B cell (primary cell): Measurements from ENCODE around the gene OTUB2. TPM values are rescaled to one million over a fixed set of nuclear protein-coding genes. Genes with fewer than 3 reads are reported as not detected.

Experiments used
- ATAC-seq: fragments of 200-7000 bp; cut with Tn5 transposase; one replicate; pipeline ENCODE4 v1.10.0; 2021; ENCODE audit warnings: low read depth, mild to moderate bottlenecking, moderate number of reproducible peaks, moderate library complexity
- CTCF ChIA-PET: fragments of 350-600 bp; sonication (Branson Sonifier 250); formaldehyde crosslinking; loops from one replicate; lab custom pipeline; 2021; ENCODE audit warnings: antibody characterized with exemption, inconsistent platforms; lab: Charles Lee
- POLR2A ChIA-PET: fragments of 350-600 bp; sonication (Branson Sonifier 250); formaldehyde crosslinking; loops from one replicate; lab custom pipeline; 2021; ENCODE audit warnings: antibody characterized with exemption; lab: Charles Lee
- DNase-seq: peaks from one replicate; pipeline ENCODE4 v3.0.0; 2013
- H2AFZ ChIP-seq: 2 replicates; pipeline ENCODE4 v1.6.1; 2012; ENCODE audit warnings: mild to moderate bottlenecking, low read depth, low read length; ENCODE audit not compliant: insufficient read depth, poor library complexity, severe bottlenecking
- H3K27ac ChIP-seq, 2 donors: 1 replicate in 1 of 2; 2 replicates in 1 of 2; pipeline ENCODE4 v1.5.1; 2012 to 2013; ENCODE audit warnings: low read length in 2 of 2, mild to moderate bottlenecking in 2 of 2, moderate library complexity in 1 of 2
- H3K27me3 ChIP-seq, 4 experiments: fragments of 200-600 bp in 1 of 4; sonication (generic) in 1 of 4; replicated peaks in 1 of 4; 1 replicate in 2 of 4; 2 replicates in 2 of 4; pipeline versions ENCODE4 v1.6.1 to v1.7.0; 2013 to 2016; ENCODE audit warnings: low read length in 3 of 4, mild to moderate bottlenecking in 2 of 4, mixed read lengths in 1 of 4, moderate library complexity in 1 of 4; ENCODE audit not compliant: insufficient read depth in 4 of 4, control insufficient read depth in 3 of 4; ENCODE audit errors: control extremely low read depth in 1 of 4
- H3K36me3 ChIP-seq, 2 experiments: replicated peaks in 1 of 2; 1 replicate in 1 of 2; 2 replicates in 1 of 2; pipeline versions ENCODE4 v1.6.1 to v1.7.1; 2013; ENCODE audit warnings: low read length in 1 of 2; ENCODE audit not compliant: insufficient read depth in 2 of 2, control insufficient read depth in 1 of 2; ENCODE audit errors: control extremely low read depth in 1 of 2, extremely low read depth in 1 of 2
- H3K4me1 ChIP-seq, 2 donors: fragments of 200-600 bp in 1 of 2; sonication (generic) in 1 of 2; 1 replicate in 1 of 2; 2 replicates in 1 of 2; pipeline versions ENCODE4 v1.5.1 to v1.6.1; 2013 to 2017; ENCODE audit warnings: low read length in 2 of 2; ENCODE audit not compliant: control insufficient read depth in 2 of 2, insufficient read depth in 2 of 2
- H3K4me2 ChIP-seq: replicated peaks from 2 replicates; pipeline ENCODE3; 2012; ENCODE audit warnings: mild to moderate bottlenecking, low read depth, low read length; ENCODE audit not compliant: poor library complexity, severe bottlenecking
- H3K4me3 ChIP-seq, 5 experiments: fragments of 200-600 bp in 1 of 5; sonication (generic) in 1 of 5; 1 replicate in 3 of 5; 2 replicates in 2 of 5; pipeline versions ENCODE4 v1.5.1 to v1.7.0; 2011 to 2016; ENCODE audit warnings: low read length in 4 of 5, mild to moderate bottlenecking in 4 of 5, low read depth in 2 of 5, control low read depth in 1 of 5, moderate library complexity in 1 of 5; ENCODE audit not compliant: insufficient read depth in 1 of 5; ENCODE audit errors: control extremely low read depth in 1 of 5, extremely low read depth in 1 of 5
- H3K79me2 ChIP-seq: fragments of 200-600 bp; sonication (generic); one replicate; pipeline ENCODE4 v1.6.0; 2016; ENCODE audit warnings: low read length; ENCODE audit not compliant: control insufficient read depth, insufficient read depth
- H3K9ac ChIP-seq: fragments of 200-600 bp; sonication (generic); 2 replicates; pipeline ENCODE4 v1.6.1; 2017; ENCODE audit warnings: mild to moderate bottlenecking, low read length, moderate library complexity
- H3K9me3 ChIP-seq, 3 donors: one replicate each; pipeline versions ENCODE4 v1.6.1 to v1.7.1; 2013; ENCODE audit warnings: low read length in 2 of 3; ENCODE audit not compliant: control insufficient read depth in 2 of 3, insufficient read depth in 1 of 3; ENCODE audit errors: control extremely low read depth in 1 of 3
- H4K20me1 ChIP-seq: 2 replicates; pipeline ENCODE4 v1.6.0; 2012; ENCODE audit warnings: mild to moderate bottlenecking, low read length; ENCODE audit not compliant: insufficient read depth, control insufficient read depth, poor library complexity, severe bottlenecking
- H3K27ac Mint-ChIP-seq: one replicate; pipeline ENCODE4 v1.8.0; 2021; ENCODE audit warnings: mixed read lengths
- H3K27me3 Mint-ChIP-seq: one replicate; pipeline ENCODE4 v1.8.0; 2021; ENCODE audit warnings: mixed read lengths
- H3K4me1 Mint-ChIP-seq: one replicate; pipeline ENCODE4 v1.8.0; 2021; ENCODE audit warnings: mixed read lengths
- H3K4me3 Mint-ChIP-seq: one replicate; pipeline ENCODE4 v1.8.0; 2021; ENCODE audit warnings: mixed read lengths
- H3K9me3 Mint-ChIP-seq: one replicate; pipeline ENCODE4 v1.8.0; 2022; ENCODE audit warnings: mixed read lengths; ENCODE audit not compliant: insufficient read depth
- EZH2 ChIP-seq: IDR thresholded peaks from 2 replicates; pipeline ENCODE4 v1.6.1; 2012; ENCODE audit warnings: borderline replicate concordance, low read depth, mild to moderate bottlenecking, moderate library complexity, low read length; ENCODE audit not compliant: insufficient read depth, poor library complexity, severe bottlenecking
- WGBS: methylation state at CpG from one replicate; pipeline ENCODE4 v1.1.5; 2013; ENCODE audit warnings: missing lambda C conversion rate; ENCODE audit not compliant: insufficient coverage; 5-methylcytosine and 5-hydroxymethylcytosine counted together
- intact Hi-C: fragments of 100-400 bp; cut with micrococcal nuclease; formaldehyde crosslinking; loops from one replicate; pipeline ENCODE4 v1.10.0; 2022
- polyA plus RNA-seq: library from polyadenylated mRNA; depleted of rRNA; stranded (reverse); fragments of >200 nt; gene quantifications from 2 replicates; pipeline ENCODE4 v1.2.3, GENCODE V29; 2012
- total RNA-seq, 2 donors: library from RNA; stranded (reverse); fragments of 120-200 nt in 1 of 2; gene quantifications; 1 replicate in 1 of 2; 2 replicates in 1 of 2; pipeline versions ENCODE4 v1.2.3 to v1.2.4, GENCODE V29; 2013 to 2022
- TF ChIP-seq, protein P1 (sequence below): fragments of 200-600 bp; IDR thresholded peaks from one replicate; pipeline ENCODE4 v1.8.0; 2022; ENCODE audit warnings: antibody characterized with exemption, mild to moderate bottlenecking

Gene OTUB2
- total and polyA plus RNA-seq, 2 donors (not counting 1 experiment from before 2014, with no cell fraction given) = 0.04 to 0.17 TPM

GRCh38 chr14:94049625-94050023 is 23.5 kb downstream of the OTUB2 start:
- CTCF ChIA-PET = interaction anchor here (2.6 to 6.4 kb wide), 3 partner anchors 13 to 87 kb away, joined by 7 to 37 read pairs (median 8); no protein-coding TSS in a partner anchor
- TF ChIP-seq, protein P1, sequence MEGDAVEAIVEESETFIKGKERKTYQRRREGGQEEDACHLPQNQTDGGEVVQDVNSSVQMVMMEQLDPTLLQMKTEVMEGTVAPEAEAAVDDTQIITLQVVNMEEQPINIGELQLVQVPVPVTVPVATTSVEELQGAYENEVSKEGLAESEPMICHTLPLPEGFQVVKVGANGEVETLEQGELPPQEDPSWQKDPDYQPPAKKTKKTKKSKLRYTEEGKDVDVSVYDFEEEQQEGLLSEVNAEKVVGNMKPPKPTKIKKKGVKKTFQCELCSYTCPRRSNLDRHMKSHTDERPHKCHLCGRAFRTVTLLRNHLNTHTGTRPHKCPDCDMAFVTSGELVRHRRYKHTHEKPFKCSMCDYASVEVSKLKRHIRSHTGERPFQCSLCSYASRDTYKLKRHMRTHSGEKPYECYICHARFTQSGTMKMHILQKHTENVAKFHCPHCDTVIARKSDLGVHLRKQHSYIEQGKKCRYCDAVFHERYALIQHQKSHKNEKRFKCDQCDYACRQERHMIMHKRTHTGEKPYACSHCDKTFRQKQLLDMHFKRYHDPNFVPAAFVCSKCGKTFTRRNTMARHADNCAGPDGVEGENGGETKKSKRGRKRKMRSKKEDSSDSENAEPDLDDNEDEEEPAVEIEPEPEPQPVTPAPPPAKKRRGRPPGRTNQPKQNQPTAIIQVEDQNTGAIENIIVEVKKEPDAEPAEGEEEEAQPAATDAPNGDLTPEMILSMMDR = no peak
- TF ChIP-seq EZH2 = no peak
- no peak overlapping the region for H3K4me3 Mint-ChIP-seq

DNA sequence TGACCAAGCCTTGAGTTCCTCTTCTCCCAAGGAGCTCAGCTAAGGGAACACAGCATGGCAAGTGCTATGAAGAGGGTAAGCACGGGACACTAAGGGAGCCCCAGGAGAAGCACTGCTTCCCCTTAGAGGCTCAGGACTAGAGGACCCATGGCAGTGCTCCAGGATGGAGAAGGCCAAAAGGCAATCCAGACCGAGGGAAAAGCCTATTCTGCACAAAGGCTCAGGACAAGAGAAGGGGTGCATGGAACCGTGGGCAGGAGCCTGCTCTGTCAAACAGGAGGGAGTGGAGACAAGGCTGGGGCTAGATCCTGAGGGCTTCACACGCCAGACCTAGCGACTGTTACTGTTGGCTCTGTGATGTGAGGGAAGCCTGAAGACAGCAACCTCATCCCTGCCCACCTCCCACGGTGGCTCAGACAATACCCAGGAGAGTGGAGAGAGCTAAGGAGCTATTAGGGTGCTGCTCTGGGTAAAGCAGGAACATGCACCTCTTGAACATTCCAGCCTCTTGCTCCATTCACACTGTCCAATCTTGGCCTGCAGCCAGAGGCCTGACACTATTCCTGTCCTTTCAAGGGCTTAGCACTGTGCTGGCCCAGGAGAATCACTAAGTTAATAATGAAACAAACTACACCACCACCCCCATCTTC is 24.2 kb downstream of the OTUB2 start:
- Histone ChIP-seq H3K27me3 (no peaks in the 10 kb centered on the region), H3K4me3 (no peak overlapping the region), H3K4me1 (no peaks in the 10 kb centered on the region), H3K36me3 (peaks cover 18 to 93% of the 10 kb centered on the region in 2 experiments), H3K9ac (no peak overlapping the region), H3K4me2 (no peak overlapping the region), H3K79me2 (no peaks in the 10 kb centered on the region), H2AFZ (no peak overlapping the region), H3K27ac (no peak overlapping the region), H3K9me3 (no peaks in the 10 kb centered on the region), H4K20me1 (peaks cover 11% of the 10 kb centered on the region)
- CTCF ChIA-PET = interaction anchor here (2.9 to 6.4 kb wide), 3 partner anchors 13 to 86 kb away, joined by 8 to 37 read pairs (median 22); no protein-coding TSS in a partner anchor
- Mint-ChIP-seq H3K4me1 (no peaks in the 10 kb centered on the region), H3K27ac (no peak overlapping the region), H3K27me3 (no peaks in the 10 kb centered on the region), H3K4me3 (no peak overlapping the region), H3K9me3 (no peaks in the 10 kb centered on the region)
- 93% methylated on average over 4 of the region's 6 CpGs for WGBS
- DNase-seq (no peak), ATAC-seq (no peak)
- intact Hi-C loops = no loop called here
- TF ChIP-seq, protein P1 = no peak
- no peak for TF ChIP-seq EZH2
- POLR2A ChIA-PET = no interaction called here

More at GRCh38 chr14:94049625-94050023, 23.5 kb downstream of the OTUB2 start:
- intact Hi-C loops = no loop called here
- H3K9me3 Mint-ChIP-seq = no peaks in the 10 kb centered on the region
- no CpG with 5 or more reads among the region's 2 CpGs for WGBS
- Histone ChIP-seq H3K4me3 (no peak overlapping the region), H3K27ac (no peak overlapping the region), H3K36me3 (peaks cover 18 to 86% of the 10 kb centered on the region in 2 experiments), H3K4me2 (no peak overlapping the region), H3K9ac (no peak overlapping the region), H2AFZ (no peak overlapping the region), H4K20me1 (peaks cover 5% of the 10 kb centered on the region), H3K9me3 (no peaks in the 10 kb centered on the region), H3K27me3 (no peaks in the 10 kb centered on the region), H3K79me2 (no peaks in the 10 kb centered on the region), H3K4me1 (no peaks in the 10 kb centered on the region)
- no peak overlapping the region for H3K27ac Mint-ChIP-seq
- H3K4me1 Mint-ChIP-seq = no peaks in the 10 kb centered on the region
- H3K27me3 Mint-ChIP-seq = no peaks in the 10 kb centered on the region
- no peak for ATAC-seq
- DNase-seq = no peak
- POLR2A ChIA-PET = no interaction called here
